Endothelial cell of umbilical vein (primary cell): ENCODE measurements around the gene CCNY. TPM values are rescaled to one million over a fixed set of nuclear protein-coding genes. Genes with fewer than 3 reads are reported as not detected.

Experiments
- BruUV-seq: library from RNA; stranded (reverse); fragments of 400-500 nt; replicated peaks from 2 replicates; lab custom pipeline; 2021; lab: Mats Ljungman, UMichigan
- CTCF ChIA-PET: fragments of 300-600, 350-600 bp; sonication (Branson Sonifier 250); formaldehyde crosslinking; loops from one replicate; lab custom pipeline; 2021; ENCODE audit warnings: antibody characterized with exemption, inconsistent platforms; lab: Charles Lee
- POLR2A ChIA-PET: fragments of 300-600, 350-600 bp; sonication (Branson Sonifier 250); formaldehyde crosslinking; loops from one replicate; lab custom pipeline; 2021; ENCODE audit warnings: antibody characterized with exemption, inconsistent platforms; lab: Charles Lee
- DNase-seq: peaks from one replicate; pipeline ENCODE4 v3.0.0-alpha.2; 2011; ENCODE audit warnings: low read depth, low spot score
- FAIRE-seq: peaks from 2 replicates; lab custom pipeline; 2011; peaks lifted over from hg19 to GRCh38; lab: Jason Lieb, UNC
- H2AFZ ChIP-seq: 2 replicates; pipeline ENCODE4 v1.6.0; 2012; ENCODE audit warnings: low read depth, low read length, control low read depth, inconsistent platforms
- H3K27ac ChIP-seq: 2 replicates; pipeline ENCODE4 v1.5.1; 2011; ENCODE audit warnings: low read depth, mild to moderate bottlenecking, control low read depth, low read length, moderate library complexity; ENCODE audit not compliant: insufficient read depth
- H3K27me3 ChIP-seq, 2 experiments: 2 replicates each; pipeline versions ENCODE4 v1.6.0 to v1.6.1; 2011; ENCODE audit warnings: low read length in 2 of 2, mixed read lengths in 1 of 2; ENCODE audit not compliant: control insufficient read depth in 2 of 2, insufficient read depth in 2 of 2
- H3K36me3 ChIP-seq, 2 experiments: 2 replicates in 1 of 2; 3 replicates in 1 of 2; pipeline ENCODE4 v1.5.1; 2011; ENCODE audit warnings: low read length in 2 of 2, mild to moderate bottlenecking in 1 of 2, moderate library complexity in 1 of 2; ENCODE audit not compliant: control insufficient read depth in 2 of 2, insufficient read depth in 2 of 2; ENCODE audit errors: extremely low read depth in 1 of 2
- H3K4me1 ChIP-seq: 3 replicates; pipeline ENCODE4 v1.5.1; 2011; ENCODE audit warnings: mild to moderate bottlenecking, low read length; ENCODE audit not compliant: control insufficient read depth, insufficient read depth; ENCODE audit errors: extremely low read depth
- H3K4me2 ChIP-seq: 2 replicates; pipeline ENCODE4 v1.6.1; 2011; ENCODE audit warnings: low read length, control low read depth, mixed read lengths; ENCODE audit not compliant: insufficient read depth
- H3K4me3 ChIP-seq, 3 experiments: fragments of 200-600 bp in 1 of 3; sonication (generic), shearing (Covaris generic) in 1 of 3; replicated peaks in 1 of 3; 2 replicates each; pipeline ENCODE4 v1.5.1; 2011 to 2016; ENCODE audit warnings: control low read depth in 3 of 3, low read length in 3 of 3, mild to moderate bottlenecking in 2 of 3, inconsistent platforms in 1 of 3, low read depth in 1 of 3, moderate library complexity in 1 of 3; ENCODE audit not compliant: insufficient read depth in 1 of 3
- H3K79me2 ChIP-seq: 2 replicates; pipeline ENCODE4 v1.6.0; 2012; ENCODE audit warnings: low read length, inconsistent platforms; ENCODE audit not compliant: control insufficient read depth, insufficient read depth
- H3K9ac ChIP-seq: replicated peaks from 2 replicates; pipeline ENCODE3; 2011; ENCODE audit warnings: low read length, control low read depth; ENCODE audit not compliant: insufficient read depth; ENCODE audit errors: extremely low read depth
- H3K9me1 ChIP-seq: replicated peaks from 3 replicates; pipeline ENCODE4 v1.6.0; 2011; ENCODE audit warnings: mild to moderate bottlenecking, low read length; ENCODE audit not compliant: control insufficient read depth, insufficient read depth; ENCODE audit errors: extremely low read depth
- H3K9me3 ChIP-seq: replicated peaks from 2 replicates; pipeline ENCODE4 v1.5.1; 2012; ENCODE audit warnings: low read length, inconsistent platforms; ENCODE audit not compliant: control insufficient read depth, insufficient read depth
- H4K20me1 ChIP-seq: replicated peaks from 2 replicates; pipeline ENCODE3; 2011; ENCODE audit warnings: mild to moderate bottlenecking, low read length; ENCODE audit not compliant: control insufficient read depth, insufficient read depth; ENCODE audit errors: extremely low read depth
- EZH2 ChIP-seq: IDR thresholded peaks from 2 replicates; pipeline ENCODE4 v1.6.1; 2012; ENCODE audit warnings: borderline replicate concordance, low read depth, mild to moderate bottlenecking, moderate library complexity, low read length, inconsistent platforms; ENCODE audit not compliant: severe bottlenecking
- GATA2 ChIP-seq: IDR thresholded peaks from 2 replicates; pipeline ENCODE4 v1.7.0; 2011; ENCODE audit warnings: low read depth, mild to moderate bottlenecking, moderate library complexity, mixed read lengths, low read length; ENCODE audit not compliant: insufficient read length, insufficient read depth
- POLR2A ChIP-seq: IDR thresholded peaks from 2 replicates; pipeline ENCODE4 v1.6.1; 2012; ENCODE audit warnings: low read depth, mild to moderate bottlenecking, control low read depth, low read length
- dilution Hi-C: fragments of 300-500 bp; cut with MboI; formaldehyde crosslinking; loops from one replicate; pipeline ENCODE4 v1.15.0; 2019; ENCODE audit warnings: low sequenced_read_pairs; ENCODE audit not compliant: extremely low pct_ligation_motif_present
- intact Hi-C: fragments of 100-400 bp; cut with micrococcal nuclease; formaldehyde crosslinking; loops from one replicate; pipeline ENCODE4 v1.10.0; 2022
- polyA plus RNA-seq, 4 experiments: library from polyadenylated mRNA; depleted of rRNA in 3 of 4; stranded (reverse) in 3 of 4; unstranded in 1 of 4; fragments of >200 nt; gene quantifications; 2 replicates each; pipeline versions ENCODE4 v1.2.1 to v1.2.3, GENCODE V29; 2011 to 2012; ENCODE audit warnings: missing spikeins in 1 of 4
- total RNA-seq: library from RNA; stranded (reverse); gene quantifications from 2 replicates; pipeline ENCODE4 v1.2.3, GENCODE V29; 2021
- TF ChIP-seq, protein P1 (sequence below), 2 donors: IDR thresholded peaks; 1 replicate in 1 of 2; 2 replicates in 1 of 2; pipeline ENCODE4 v1.5.1; 2011; ENCODE audit warnings: low read length in 2 of 2, mild to moderate bottlenecking in 2 of 2, moderate library complexity in 2 of 2, control low read depth in 1 of 2, inconsistent platforms in 1 of 2, low read depth in 1 of 2; ENCODE audit not compliant: insufficient read depth in 1 of 2; ENCODE audit errors: extremely low read depth in 1 of 2

CCNY gene
- total and polyA plus RNA-seq, 2 donors (not counting 3 experiments of a cell fraction or from before 2014, with no cell fraction given) = 61.5 to 107 TPM

DNA sequence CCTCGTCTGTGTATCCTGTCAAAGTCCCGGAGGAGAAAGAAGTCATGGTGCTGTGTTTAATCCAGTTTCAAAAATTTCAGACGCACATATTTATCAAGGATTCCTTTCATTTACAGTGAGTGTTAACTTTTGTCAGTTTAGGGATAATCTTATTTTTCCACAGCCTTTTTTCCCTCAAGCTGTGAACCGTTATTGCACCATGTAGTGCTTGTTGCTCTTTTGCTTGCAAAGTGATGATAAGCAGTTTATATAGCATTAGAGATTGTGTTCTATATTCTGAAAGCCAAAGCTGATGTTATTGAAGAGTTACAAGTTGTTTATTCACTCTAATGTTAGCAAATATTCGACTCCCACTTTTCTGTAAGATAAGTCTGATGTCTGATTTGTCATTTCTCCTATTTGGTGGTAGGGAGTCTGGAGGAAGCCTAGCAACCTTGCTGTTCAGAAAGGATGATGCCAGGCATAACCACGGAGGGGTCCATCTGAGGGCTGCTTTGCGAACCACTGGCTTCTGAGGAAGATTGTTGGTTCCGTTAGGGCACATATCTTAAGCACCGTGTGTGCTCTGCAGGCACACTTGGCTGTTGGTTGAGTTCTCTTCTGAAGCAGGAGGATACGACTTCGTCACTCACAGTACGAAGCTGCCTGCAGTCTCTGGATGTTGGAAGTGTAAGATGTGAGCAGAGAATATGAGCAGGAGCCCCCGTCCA lies 11.7 kb downstream of the CCNY start:
- intact Hi-C loops = no loop called here
- no peaks in the 10 kb centered on the region for H3K4me1 ChIP-seq
- no peak overlapping the region for H2AFZ ChIP-seq
- H3K9ac ChIP-seq = no peak overlapping the region
- H3K27ac ChIP-seq = no peak overlapping the region
- H4K20me1 ChIP-seq = peaks cover 11% of the 10 kb centered on the region
- no peak overlapping the region for H3K4me2 ChIP-seq
- H3K36me3 ChIP-seq = no peaks in the 10 kb centered on the region
- H3K9me3 ChIP-seq = no peaks in the 10 kb centered on the region
- dilution Hi-C loops = no loop called here
- no peaks in the 10 kb centered on the region for H3K9me1 ChIP-seq
- CTCF ChIA-PET = interaction anchor here (0.9 to 1.1 kb wide), 2 partner anchors 20 to 115 kb away, joined by 3 to 4 read pairs; no protein-coding TSS in a partner anchor
- BruUV-seq = no TSS peak
- DNase-seq (no peak), FAIRE-seq (no peak)
- H3K27me3 ChIP-seq = no peaks in the 10 kb centered on the region
- peaks cover 98% of the 10 kb centered on the region for H3K79me2 ChIP-seq
- H3K4me3 ChIP-seq = no peak overlapping the region
- POLR2A ChIA-PET = no interaction called here
- TF ChIP-seq, protein P1, sequence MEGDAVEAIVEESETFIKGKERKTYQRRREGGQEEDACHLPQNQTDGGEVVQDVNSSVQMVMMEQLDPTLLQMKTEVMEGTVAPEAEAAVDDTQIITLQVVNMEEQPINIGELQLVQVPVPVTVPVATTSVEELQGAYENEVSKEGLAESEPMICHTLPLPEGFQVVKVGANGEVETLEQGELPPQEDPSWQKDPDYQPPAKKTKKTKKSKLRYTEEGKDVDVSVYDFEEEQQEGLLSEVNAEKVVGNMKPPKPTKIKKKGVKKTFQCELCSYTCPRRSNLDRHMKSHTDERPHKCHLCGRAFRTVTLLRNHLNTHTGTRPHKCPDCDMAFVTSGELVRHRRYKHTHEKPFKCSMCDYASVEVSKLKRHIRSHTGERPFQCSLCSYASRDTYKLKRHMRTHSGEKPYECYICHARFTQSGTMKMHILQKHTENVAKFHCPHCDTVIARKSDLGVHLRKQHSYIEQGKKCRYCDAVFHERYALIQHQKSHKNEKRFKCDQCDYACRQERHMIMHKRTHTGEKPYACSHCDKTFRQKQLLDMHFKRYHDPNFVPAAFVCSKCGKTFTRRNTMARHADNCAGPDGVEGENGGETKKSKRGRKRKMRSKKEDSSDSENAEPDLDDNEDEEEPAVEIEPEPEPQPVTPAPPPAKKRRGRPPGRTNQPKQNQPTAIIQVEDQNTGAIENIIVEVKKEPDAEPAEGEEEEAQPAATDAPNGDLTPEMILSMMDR (IDR thresholded peaks at IDR 0.05; ENCODE audit: extremely low read depth in 1 of 2, insufficient read depth in 1 of 2, low read depth in 1 of 2, low read length in 2 of 2) = no peak
- TF ChIP-seq POLR2A (no peak), GATA2 (no peak), EZH2 (no peak)
